ENCODE results near the gene BTNL9.

Gene BTNL9

GRCh38 chr5:181108578-181109165, 68.6 kb downstream of the BTNL9 start:
- Histone ChIP-seq H3K9me2 (replicated peaks; ENCODE audit: insufficient read depth, low read length) (no peaks in the 10 kb centered on the region), H3K9me3 (ENCODE audit: insufficient read depth, low read length) (no peaks in the 10 kb centered on the region), H3K27me3 (ENCODE audit: low read length) (no peaks in the 10 kb centered on the region), H3K79me2 (ENCODE audit: insufficient read depth, low read length) (no peaks in the 10 kb centered on the region), H3K9ac (ENCODE audit: low read length) (no peak overlapping the region), H3K4me2 (ENCODE audit: low read depth, low read length, poor library complexity, severe bottlenecking) (no peak overlapping the region), H3F3A (ENCODE audit: insufficient read depth) (no peaks in the 10 kb centered on the region), H3K27ac (ENCODE audit: low read depth, low read length) (no peak overlapping the region), H2AFZ (ENCODE audit: low read depth, low read length, severe bottlenecking) (no peak overlapping the region), H3K4me3 (ENCODE audit: insufficient read depth, low read length, poor library complexity, severe bottlenecking) (no peak overlapping the region), H4K20me1 (ENCODE audit: low read depth, low read length) (no peaks in the 10 kb centered on the region), H3K36me3 (ENCODE audit: low read length) (no peaks in the 10 kb centered on the region)
- TF ChIP-seq CTCF (IDR thresholded peaks at IDR 0.05; ENCODE audit: insufficient read depth, low read length, poor library complexity, severe bottlenecking) (no peak), EZH2phosphoT487 (conservative IDR thresholded peaks at IDR 0.05; ENCODE audit: low read length) (no peak)

- H3K36me3 ChIP-seq (ENCODE audit: low read length): no peaks in the 10 kb centered on the region
- H2AFZ ChIP-seq (ENCODE audit: low read depth, low read length, severe bottlenecking): no peak overlapping the region
- H3K9me2 ChIP-seq (replicated peaks; ENCODE audit: insufficient read depth, low read length): no peaks in the 10 kb centered on the region
- TF ChIP-seq CTCF (IDR thresholded peaks at IDR 0.05; ENCODE audit: insufficient read depth, low read length, poor library complexity, severe bottlenecking) (no peak), EZH2phosphoT487 (conservative IDR thresholded peaks at IDR 0.05; ENCODE audit: low read length) (no peak)
- no peaks in the 10 kb centered on the region for H4K20me1 ChIP-seq (ENCODE audit: low read depth, low read length)
- H3F3A ChIP-seq (ENCODE audit: insufficient read depth): no peaks in the 10 kb centered on the region
- no peaks in the 10 kb centered on the region for H3K27me3 ChIP-seq (ENCODE audit: low read length)
- no peak overlapping the region for H3K9ac ChIP-seq (ENCODE audit: low read length)
- H3K4me2 ChIP-seq (ENCODE audit: low read depth, low read length, poor library complexity, severe bottlenecking): no peak overlapping the region
- H3K4me3 ChIP-seq (ENCODE audit: insufficient read depth, low read length, poor library complexity, severe bottlenecking): no peak overlapping the region
- H3K79me2 ChIP-seq (ENCODE audit: insufficient read depth, low read length): no peaks in the 10 kb centered on the region
- H3K27ac ChIP-seq (ENCODE audit: low read depth, low read length): no peak overlapping the region
- no peaks in the 10 kb centered on the region for H3K9me3 ChIP-seq (ENCODE audit: insufficient read depth, low read length)
Observed at GRCh38 chr5:181109489-181110013, 69.5 kb downstream of the BTNL9 start.

GRCh38 chr5:181111010-181111409, 70.9 kb downstream of the BTNL9 start:
- no peaks in the 10 kb centered on the region for H3K79me2 ChIP-seq (ENCODE audit: insufficient read depth, low read length)
- H3K27me3 ChIP-seq (ENCODE audit: low read length): no peaks in the 10 kb centered on the region
- TF ChIP-seq CTCF (IDR thresholded peaks at IDR 0.05; ENCODE audit: insufficient read depth, low read length, poor library complexity, severe bottlenecking) (no peak), EZH2phosphoT487 (conservative IDR thresholded peaks at IDR 0.05; ENCODE audit: low read length) (no peak)
- no peaks in the 10 kb centered on the region for H3F3A ChIP-seq (ENCODE audit: insufficient read depth)
- H4K20me1 ChIP-seq (ENCODE audit: low read depth, low read length): no peaks in the 10 kb centered on the region
- H3K9ac ChIP-seq (ENCODE audit: low read length): no peak overlapping the region
- H3K9me3 ChIP-seq (ENCODE audit: insufficient read depth, low read length): no peaks in the 10 kb centered on the region
- no peak overlapping the region for H3K27ac ChIP-seq (ENCODE audit: low read depth, low read length)
- H3K36me3 ChIP-seq (ENCODE audit: low read length): no peaks in the 10 kb centered on the region
- H2AFZ ChIP-seq (ENCODE audit: low read depth, low read length, severe bottlenecking): no peak overlapping the region
- H3K9me2 ChIP-seq (replicated peaks; ENCODE audit: insufficient read depth, low read length): no peaks in the 10 kb centered on the region
- no peak overlapping the region for H3K4me3 ChIP-seq (ENCODE audit: insufficient read depth, low read length, poor library complexity, severe bottlenecking)
- H3K4me2 ChIP-seq (ENCODE audit: low read depth, low read length, poor library complexity, severe bottlenecking): no peak overlapping the region
